Sigmoid colon (tissue), 4 donors: ENCODE measurements around the gene KIF11.

Source experiments
- CTCF ChIP-seq, 4 experiments: fragments of 450-650 bp in 3 of 4; fragments of 200-600 bp in 1 of 4; IDR thresholded peaks; one replicate each; pipeline ENCODE4 v1.5.1; 2016 to 2019; ENCODE audit warnings: antibody characterized with exemption in 4 of 4, mild to moderate bottlenecking in 3 of 4, moderate library complexity in 2 of 4
- EP300 ChIP-seq, 4 donors: sonication (generic); formaldehyde crosslinking; IDR thresholded peaks; one replicate each; pipeline ENCODE4 v1.6.1; 2017; ENCODE audit warnings: antibody characterized with exemption in 4 of 4
- POLR2A ChIP-seq, 2 donors: fragments of 450-650 bp; IDR thresholded peaks; one replicate each; pipeline ENCODE4 v1.6.1; 2016; ENCODE audit warnings: antibody characterized with exemption in 2 of 2, mild to moderate bottlenecking in 2 of 2, moderate library complexity in 2 of 2
- POLR2AphosphoS5 ChIP-seq, 4 donors: sonication (generic); formaldehyde crosslinking; IDR thresholded peaks; one replicate each; pipeline ENCODE4 v1.6.1; 2017; ENCODE audit warnings: antibody characterized with exemption in 4 of 4

GRCh38 chr10:92667078-92667477 is 74.1 kb downstream of the KIF11 start:
- TF ChIP-seq CTCF (IDR thresholded peaks at IDR 0.05) (no peak), POLR2AphosphoS5 (IDR thresholded peaks at IDR 0.05) (no peak), EP300 (IDR thresholded peaks at IDR 0.05) (no peak), POLR2A (IDR thresholded peaks at IDR 0.05) (no peak)
